Upper lobe of left lung (tissue), 6 donors: ENCODE results near the gene FREM1. TPM values are rescaled to one million over a fixed set of nuclear protein-coding genes. Genes with fewer than 3 reads are reported as not detected.

Source experiments
- ATAC-seq, 2 donors: fragments of 200-7000 bp; cut with Tn5 transposase; one replicate each; pipeline ENCODE4 v1.9.1; 2022; ENCODE audit warnings: mild to moderate bottlenecking in 2 of 2, moderate library complexity in 2 of 2; ENCODE audit not compliant: low FRiP score in 2 of 2
- DNase-seq, 2 donors: peaks; one replicate each; pipeline ENCODE4 v3.0.0-alpha.2; 2019 to 2020
- H3K27ac ChIP-seq, 4 donors: fragments of 200-600 bp; sonication (generic); one replicate each; pipeline ENCODE4 v1.5.1; 2016 to 2019
- H3K27me3 ChIP-seq, 4 donors: fragments of 200-600 bp; sonication (generic); one replicate each; pipeline ENCODE4 v1.5.1; 2017 to 2019
- H3K36me3 ChIP-seq, 4 donors: fragments of 200-600 bp; sonication (generic); one replicate each; pipeline ENCODE4 v1.5.1; 2016 to 2019
- H3K4me1 ChIP-seq, 4 donors: fragments of 200-600 bp; sonication (generic); one replicate each; pipeline ENCODE4 v1.5.1; 2018 to 2019
- H3K4me3 ChIP-seq, 4 donors: fragments of 200-600 bp; sonication (generic); one replicate each; pipeline ENCODE4 v1.5.1; 2017 to 2019; ENCODE audit warnings: mild to moderate bottlenecking in 2 of 4, moderate library complexity in 1 of 4
- H3K9me3 ChIP-seq, 4 donors: fragments of 200-600 bp; sonication (generic); one replicate each; pipeline ENCODE4 v1.5.1; 2018 to 2019
- EP300 ChIP-seq, 4 donors: sonication (generic); formaldehyde crosslinking; IDR thresholded peaks; one replicate each; pipeline ENCODE4 v1.5.1; 2017; ENCODE audit warnings: antibody characterized with exemption in 4 of 4, control low read depth in 2 of 4
- POLR2A ChIP-seq, 4 donors: fragments of 450-650 bp; IDR thresholded peaks; one replicate each; pipeline ENCODE4 v1.5.1; 2016 to 2017; ENCODE audit warnings: antibody characterized with exemption in 4 of 4, mild to moderate bottlenecking in 2 of 4
- POLR2AphosphoS5 ChIP-seq, 2 donors: sonication (generic); formaldehyde crosslinking; IDR thresholded peaks; one replicate each; pipeline ENCODE4 v1.5.1; 2017; ENCODE audit warnings: antibody characterized with exemption in 2 of 2
- WGBS, 2 donors: methylation state at CpG; one replicate each; pipeline ENCODE4 v1.1.5; 2017 to 2018; 5-methylcytosine and 5-hydroxymethylcytosine counted together
- total RNA-seq, 6 donors: library from RNA; depleted of rRNA in 4 of 6; stranded (reverse); fragments of >200 nt in 4 of 6; gene quantifications; one replicate each; pipeline versions ENCODE4 v1.1.0 to v1.2.1, GENCODE V29; 2016 to 2021
- TF ChIP-seq, protein P1 (sequence below), 6 experiments: fragments of 450-650 bp in 4 of 6; fragments of 200-600 bp in 2 of 6; sonication (generic) in 2 of 6; IDR thresholded peaks; one replicate each; pipeline ENCODE4 v1.5.1; 2016 to 2019; ENCODE audit warnings: antibody characterized with exemption in 6 of 6
- donor health status: DM: no; HTN: no; CAD: no; lungs with moderate emphysema.
- donor health status: DM: no; HTN: yes; CAD: no; lungs with severe emphysema.

Gene FREM1
- total RNA-seq, 6 donors from 2014 or later = 1.1 to 6.3 (median 2.8) TPM

DNA sequence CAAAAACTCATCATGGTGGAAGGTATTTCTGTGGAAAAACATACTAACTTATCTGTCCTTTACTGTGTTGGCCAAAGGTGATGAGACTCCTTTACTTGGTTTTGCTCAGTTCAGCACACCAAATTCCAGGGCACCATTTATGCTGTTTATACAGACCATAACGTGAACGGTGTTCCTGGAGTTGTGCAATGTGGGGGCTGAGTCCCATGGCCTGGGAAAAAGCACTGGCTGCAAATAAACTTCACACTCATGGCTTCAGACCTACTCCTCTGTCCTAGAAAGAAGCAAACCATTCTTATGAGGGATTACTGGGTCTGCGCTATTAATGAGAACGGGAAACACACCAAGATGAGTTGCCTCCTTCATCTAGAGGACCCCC lies 10.4 kb downstream of the FREM1 start:
- TF ChIP-seq EP300 (IDR thresholded peaks at IDR 0.05) (no peak), POLR2A (IDR thresholded peaks at IDR 0.05) (no peak), POLR2AphosphoS5 (IDR thresholded peaks at IDR 0.05) (no peak)
- TF ChIP-seq, protein P1, sequence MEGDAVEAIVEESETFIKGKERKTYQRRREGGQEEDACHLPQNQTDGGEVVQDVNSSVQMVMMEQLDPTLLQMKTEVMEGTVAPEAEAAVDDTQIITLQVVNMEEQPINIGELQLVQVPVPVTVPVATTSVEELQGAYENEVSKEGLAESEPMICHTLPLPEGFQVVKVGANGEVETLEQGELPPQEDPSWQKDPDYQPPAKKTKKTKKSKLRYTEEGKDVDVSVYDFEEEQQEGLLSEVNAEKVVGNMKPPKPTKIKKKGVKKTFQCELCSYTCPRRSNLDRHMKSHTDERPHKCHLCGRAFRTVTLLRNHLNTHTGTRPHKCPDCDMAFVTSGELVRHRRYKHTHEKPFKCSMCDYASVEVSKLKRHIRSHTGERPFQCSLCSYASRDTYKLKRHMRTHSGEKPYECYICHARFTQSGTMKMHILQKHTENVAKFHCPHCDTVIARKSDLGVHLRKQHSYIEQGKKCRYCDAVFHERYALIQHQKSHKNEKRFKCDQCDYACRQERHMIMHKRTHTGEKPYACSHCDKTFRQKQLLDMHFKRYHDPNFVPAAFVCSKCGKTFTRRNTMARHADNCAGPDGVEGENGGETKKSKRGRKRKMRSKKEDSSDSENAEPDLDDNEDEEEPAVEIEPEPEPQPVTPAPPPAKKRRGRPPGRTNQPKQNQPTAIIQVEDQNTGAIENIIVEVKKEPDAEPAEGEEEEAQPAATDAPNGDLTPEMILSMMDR (IDR thresholded peaks at IDR 0.05) = no peak
- ATAC-seq (no peak), DNase-seq (no peak)
- H3K4me3 ChIP-seq = no peak overlapping the region
- no peaks in the 10 kb centered on the region for H3K4me1 ChIP-seq
- 77 to 85% methylated on average over 2 to 4 of the region's 4 CpGs for WGBS, 2 donors
- no peaks in the 10 kb centered on the region for H3K9me3 ChIP-seq
- no peaks in the 10 kb centered on the region for H3K27me3 ChIP-seq
- H3K36me3 ChIP-seq = no peaks in the 10 kb centered on the region
- H3K27ac ChIP-seq = no peak overlapping the region

DNA sequence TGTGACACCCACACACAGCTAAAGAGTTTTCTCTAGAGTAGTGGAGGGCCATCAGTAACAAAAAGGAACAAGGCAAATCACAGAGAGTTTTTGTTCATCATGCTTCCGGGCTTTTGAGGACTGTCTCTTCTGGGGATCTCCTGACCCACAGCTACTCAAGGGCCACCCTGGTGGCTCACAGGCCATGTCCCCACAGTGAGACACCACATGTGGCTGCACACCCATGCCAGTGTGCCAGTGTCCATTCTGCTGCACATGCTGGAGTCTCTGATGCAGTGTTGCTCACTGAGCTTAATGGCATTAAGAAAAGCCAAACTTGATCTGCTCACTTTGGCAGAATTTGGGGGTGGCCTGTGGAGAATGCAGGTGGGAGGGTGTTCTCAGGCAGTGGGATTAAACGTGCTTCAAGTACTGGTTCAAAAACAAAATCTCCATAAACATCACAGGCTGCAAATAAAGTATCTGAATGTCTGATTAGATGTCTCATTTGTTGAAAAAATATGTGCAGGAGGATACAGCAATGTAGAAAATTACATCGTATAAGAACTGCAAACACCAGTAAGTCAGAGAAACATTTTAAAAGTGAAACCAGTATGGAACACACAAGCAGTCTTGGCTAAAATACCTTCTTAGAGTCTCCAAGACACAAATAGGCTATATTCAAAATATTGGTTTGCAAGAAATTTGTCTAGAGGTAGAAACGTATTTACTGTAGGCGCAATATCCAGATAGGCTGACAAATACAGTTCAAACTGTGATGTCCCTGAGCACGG lies 11.0 kb downstream of the FREM1 start:
- no peak overlapping the region for H3K27ac ChIP-seq
- H3K9me3 ChIP-seq = no peaks in the 10 kb centered on the region
- no peak for DNase-seq
- TF ChIP-seq POLR2AphosphoS5 (IDR thresholded peaks at IDR 0.05) = no peak
- TF ChIP-seq, protein P1 (IDR thresholded peaks at IDR 0.05) = no peak
- no peak for TF ChIP-seq POLR2A (IDR thresholded peaks at IDR 0.05)
- TF ChIP-seq EP300 (IDR thresholded peaks at IDR 0.05) = no peak
- no peaks in the 10 kb centered on the region for H3K36me3 ChIP-seq
- H3K27me3 ChIP-seq = no peaks in the 10 kb centered on the region
- H3K4me1 ChIP-seq = no peaks in the 10 kb centered on the region
- ATAC-seq = no peak
- no peak overlapping the region for H3K4me3 ChIP-seq
- 77 to 85% methylated on average over 6 of the region's 6 CpGs for WGBS, 2 donors

DNA sequence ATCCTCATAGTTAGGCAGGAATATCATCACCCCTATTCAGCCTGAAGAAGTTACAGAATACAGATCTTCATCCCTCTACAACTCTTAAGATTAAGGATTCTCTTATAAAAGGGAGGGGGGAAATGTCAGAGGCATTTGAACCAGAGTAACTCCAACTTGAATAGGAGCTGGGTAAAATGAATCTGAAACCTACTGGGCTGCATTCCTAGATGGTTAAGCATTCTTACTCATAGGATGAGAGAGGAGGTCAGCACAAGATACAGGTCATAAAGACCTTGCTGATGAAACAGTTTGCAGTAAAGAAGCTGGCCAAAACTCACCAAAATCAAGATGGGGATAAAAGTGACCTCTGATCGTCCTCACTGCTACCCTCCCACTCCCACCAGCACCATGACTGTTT lies 14.4 kb downstream of the FREM1 start:
- no peak for TF ChIP-seq EP300 (IDR thresholded peaks at IDR 0.05)
- no peak for TF ChIP-seq POLR2AphosphoS5 (IDR thresholded peaks at IDR 0.05)
- TF ChIP-seq POLR2A (IDR thresholded peaks at IDR 0.05) = no peak
- TF ChIP-seq, protein P1 (IDR thresholded peaks at IDR 0.05) = no peak
- no peaks in the 10 kb centered on the region for H3K9me3 ChIP-seq
- no peak overlapping the region for H3K27ac ChIP-seq
- H3K36me3 ChIP-seq = no peaks in the 10 kb centered on the region
- no peak overlapping the region for H3K4me3 ChIP-seq
- ATAC-seq (no peak), DNase-seq (no peak)
- no peaks in the 10 kb centered on the region for H3K4me1 ChIP-seq
- H3K27me3 ChIP-seq = no peaks in the 10 kb centered on the region
- 64 to 79% methylated on average over 1 of the region's 1 CpG for WGBS, 2 donors

DNA sequence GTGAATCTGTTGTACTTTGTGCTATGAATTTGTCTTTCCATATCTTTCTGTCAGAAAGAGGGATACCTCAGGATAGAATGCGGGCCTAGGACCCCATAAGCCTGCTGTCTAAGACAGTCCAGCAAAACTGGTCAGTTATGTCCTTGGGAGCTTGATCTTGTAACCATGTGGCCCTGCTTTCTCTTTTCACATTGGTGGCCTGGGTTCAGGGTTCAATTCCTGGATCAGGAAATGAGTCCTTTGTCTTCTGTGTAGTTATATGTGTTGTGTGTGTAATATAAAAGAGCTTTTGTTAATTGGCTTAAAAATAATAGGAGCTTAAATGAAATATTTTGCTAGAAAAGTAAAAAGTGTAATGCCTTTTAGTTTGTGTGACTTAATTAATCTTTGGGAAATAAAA lies 16.9 kb downstream of the FREM1 start:
- Histone ChIP-seq H3K9me3 (no peaks in the 10 kb centered on the region), H3K27ac (no peak overlapping the region), H3K36me3 (no peaks in the 10 kb centered on the region), H3K4me1 (no peaks in the 10 kb centered on the region), H3K4me3 (no peak overlapping the region), H3K27me3 (no peaks in the 10 kb centered on the region)
- TF ChIP-seq POLR2AphosphoS5 (IDR thresholded peaks at IDR 0.05) (no peak), POLR2A (IDR thresholded peaks at IDR 0.05) (no peak), EP300 (IDR thresholded peaks at IDR 0.05) (no peak)
- TF ChIP-seq, protein P1 (IDR thresholded peaks at IDR 0.05) = no peak
- WGBS, 2 donors = 86 to 93% methylated on average over 1 of the region's 1 CpG
- DNase-seq (no peak), ATAC-seq (no peak)

DNA sequence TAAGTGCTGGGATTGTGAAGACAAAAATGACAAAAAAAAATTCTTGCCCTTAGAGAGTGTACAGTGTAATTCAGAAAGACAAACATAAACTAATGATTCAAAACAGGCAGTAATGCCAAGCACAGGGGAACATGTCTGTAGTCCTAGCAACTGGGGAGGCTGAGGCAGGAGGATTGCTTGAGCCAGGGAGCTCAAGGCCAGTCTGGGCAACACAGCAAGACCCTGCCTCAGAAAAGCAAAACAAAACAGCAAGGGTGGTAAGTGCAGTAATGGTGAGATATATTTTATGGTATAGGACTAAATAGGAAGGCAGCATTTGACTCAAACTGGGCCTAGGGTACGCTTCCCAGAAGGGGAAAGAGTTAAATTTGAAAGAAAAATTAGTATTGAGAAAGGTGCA lies 18.9 kb downstream of the FREM1 start:
- Histone ChIP-seq H3K4me1 (no peaks in the 10 kb centered on the region), H3K4me3 (no peak overlapping the region), H3K36me3 (no peaks in the 10 kb centered on the region), H3K27me3 (no peaks in the 10 kb centered on the region), H3K27ac (no peak overlapping the region), H3K9me3 (no peaks in the 10 kb centered on the region)
- TF ChIP-seq EP300 (IDR thresholded peaks at IDR 0.05) (no peak), POLR2A (IDR thresholded peaks at IDR 0.05) (no peak), POLR2AphosphoS5 (IDR thresholded peaks at IDR 0.05) (no peak)
- TF ChIP-seq, protein P1 (IDR thresholded peaks at IDR 0.05) = no peak
- no peak for DNase-seq
- no peak for ATAC-seq
- 0 to 88% methylated on average over 1 of the region's 1 CpG for WGBS, 2 donors
